Fibroblast of lung (primary cell): ENCODE measurements around the gene GRIK2.

Experiments
- CTCF ChIP-seq, 2 donors: IDR thresholded peaks in 1 of 2; conservative IDR thresholded peaks in 1 of 2; 1 replicate in 1 of 2; 2 replicates in 1 of 2; pipeline ENCODE4 v1.5.1; 2011 to 2012; ENCODE audit warnings: low read length in 2 of 2, control low read depth in 1 of 2, inconsistent platforms in 1 of 2, low read depth in 1 of 2, mild to moderate bottlenecking in 1 of 2
- EZH2 ChIP-seq: IDR thresholded peaks from 2 replicates; pipeline ENCODE4 v1.5.1; 2012; ENCODE audit warnings: low read length, control low read depth, mild to moderate bottlenecking; ENCODE audit errors: missing control alignments

- no peak for TF ChIP-seq CTCF (conservative IDR thresholded peaks at IDR 0.05 in 1 of 2, IDR thresholded peaks at IDR 0.05 in 1 of 2; ENCODE audit: low read depth in 1 of 2, low read length in 2 of 2)
- TF ChIP-seq EZH2, result no peak
Observed at GRCh38 chr6:101534821-101535220, 141.3 kb downstream of the GRIK2 start.
